ENCODE data around the gene SLA2.

- TF ChIP-seq CTCF (IDR thresholded peaks at IDR 0.05) (no peak), POLR2A (IDR thresholded peaks at IDR 0.05) (no peak)
Measured at GRCh38 chr20:36628076-36628475, 17.9 kb downstream of the SLA2 start.
